Gastroesophageal sphincter (tissue), 3 donors: ENCODE results near the gene HECW1.
"Not testable (repeated sequence)": the region's sequence is repeated elsewhere in the genome, so short reads cannot be mapped to it uniquely, and the experiment has no call there.

Experiments used
- CTCF ChIP-seq, 4 experiments: fragments of 200-600 bp in 2 of 4; fragments of 450-650 bp in 2 of 4; sonication (generic) in 1 of 4; IDR thresholded peaks; one replicate each; pipeline ENCODE4 v1.5.1; 2017 to 2019; ENCODE audit warnings: antibody characterized with exemption in 4 of 4, mild to moderate bottlenecking in 2 of 4, moderate library complexity in 2 of 4
- EP300 ChIP-seq: sonication (generic); formaldehyde crosslinking; IDR thresholded peaks from one replicate; pipeline ENCODE4 v1.6.1; 2017; ENCODE audit warnings: antibody characterized with exemption, mild to moderate bottlenecking
- POLR2A ChIP-seq, 2 donors: fragments of 450-650 bp; IDR thresholded peaks; one replicate each; pipeline ENCODE4 v1.6.1; 2017; ENCODE audit warnings: antibody characterized with exemption in 2 of 2, mild to moderate bottlenecking in 2 of 2, moderate library complexity in 1 of 2
- POLR2AphosphoS5 ChIP-seq: sonication (generic); formaldehyde crosslinking; IDR thresholded peaks from one replicate; pipeline ENCODE4 v1.6.1; 2017; ENCODE audit warnings: antibody characterized with exemption

GRCh38 chr7:43343417-43343816 is 231.0 kb downstream of the HECW1 start:
- not testable (repeated sequence) for TF ChIP-seq CTCF (IDR thresholded peaks at IDR 0.05); EP300; POLR2AphosphoS5; POLR2A (IDR thresholded peaks at IDR 0.05)
